OCI-LY3 (cell line): Measurements from ENCODE around the gene FHOD3.

Experiments used
- H2AFZ ChIP-seq: fragments of 200-600, 300-600 bp; shearing (Covaris generic); 2 replicates; pipeline ENCODE4 v1.6.0; 2014; ENCODE audit warnings: antibody characterized with exemption, low read depth, low read length
- H3K27ac ChIP-seq: fragments of 200-600, 300-600 bp; sonication (generic); 2 replicates; pipeline ENCODE4 v1.5.1; 2014; ENCODE audit warnings: mild to moderate bottlenecking, low read length, moderate library complexity, mixed read lengths
- H3K27me3 ChIP-seq: fragments of 200-600, 300-600 bp; sonication (generic); 2 replicates; pipeline ENCODE4 v1.6.1; 2014; ENCODE audit warnings: low read depth, low read length, mixed read lengths
- H3K36me3 ChIP-seq: fragments of 200-600, 300-600 bp; sonication (generic); replicated peaks from 2 replicates; pipeline ENCODE3; 2014; ENCODE audit warnings: low read depth, low read length, mixed read lengths
- H3K4me1 ChIP-seq: fragments of 300-600, 200-600 bp; sonication (generic); 2 replicates; pipeline ENCODE4 v1.6.1; 2014; ENCODE audit warnings: low read length, mixed read lengths
- H3K4me2 ChIP-seq: fragments of 200-600, 300-600 bp; sonication (generic); 2 replicates; pipeline ENCODE4 v1.6.1; 2014; ENCODE audit warnings: low read length, mixed read lengths
- H3K4me3 ChIP-seq: fragments of 300-600, 200-600 bp; sonication (generic); 2 replicates; pipeline ENCODE4 v1.5.1; 2014; ENCODE audit warnings: antibody characterized with exemption, mild to moderate bottlenecking, low read length, moderate library complexity
- H3K79me2 ChIP-seq: fragments of 300-600, 200-600 bp; shearing (Covaris generic); 2 replicates; pipeline ENCODE4 v1.6.1; 2014; ENCODE audit warnings: mild to moderate bottlenecking, low read length, mixed read lengths
- H3K9ac ChIP-seq: fragments of 300-600, 200-600 bp; shearing (Covaris generic); 2 replicates; pipeline ENCODE4 v1.6.0; 2014; ENCODE audit warnings: mild to moderate bottlenecking, low read length, moderate library complexity
- H3K9me3 ChIP-seq: fragments of 200-600, 300-600 bp; shearing (Covaris generic); 2 replicates; pipeline ENCODE4 v1.6.1; 2014; ENCODE audit warnings: low read length, mixed read lengths; ENCODE audit not compliant: insufficient read depth
- H4K20me1 ChIP-seq: fragments of 200-600, 300-600 bp; sonication (generic); 2 replicates; pipeline ENCODE4 v1.6.1; 2016; ENCODE audit warnings: low read length, mixed read lengths; ENCODE audit not compliant: insufficient read depth
- EZH2phosphoT487 ChIP-seq: fragments of 200-600 bp; shearing (Covaris generic); IDR thresholded peaks from 2 replicates; pipeline ENCODE4 v1.6.1; 2018; ENCODE audit warnings: antibody characterized with exemption, mixed run types, low read depth
- TF ChIP-seq, protein P1 (sequence below): fragments of 200-600, 300-600 bp; sonication (generic); IDR thresholded peaks from 2 replicates; pipeline ENCODE4 v1.5.1; 2014; ENCODE audit warnings: antibody characterized with exemption, low read length, low read depth

FHOD3 gene

DNA sequence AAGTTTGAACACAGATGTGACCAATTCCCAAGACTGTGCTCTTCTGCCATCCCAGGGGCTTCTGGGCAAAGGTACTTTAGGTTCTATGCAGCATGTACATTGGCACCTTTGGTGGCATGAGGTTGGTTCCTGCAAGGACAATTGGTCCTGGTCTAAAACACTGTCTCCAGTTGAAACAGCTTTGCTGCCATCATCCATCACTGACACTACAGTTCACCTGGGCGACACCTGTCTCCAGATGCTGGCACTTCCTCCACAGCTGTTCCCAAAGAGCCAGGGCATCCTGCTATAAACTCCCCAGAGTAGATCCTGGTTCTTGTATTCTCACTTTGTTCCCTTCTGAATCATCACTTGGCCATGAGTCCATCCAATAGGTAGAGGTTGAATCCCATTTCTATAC lies 60.6 kb downstream of the FHOD3 start:
- TF ChIP-seq, protein P1, sequence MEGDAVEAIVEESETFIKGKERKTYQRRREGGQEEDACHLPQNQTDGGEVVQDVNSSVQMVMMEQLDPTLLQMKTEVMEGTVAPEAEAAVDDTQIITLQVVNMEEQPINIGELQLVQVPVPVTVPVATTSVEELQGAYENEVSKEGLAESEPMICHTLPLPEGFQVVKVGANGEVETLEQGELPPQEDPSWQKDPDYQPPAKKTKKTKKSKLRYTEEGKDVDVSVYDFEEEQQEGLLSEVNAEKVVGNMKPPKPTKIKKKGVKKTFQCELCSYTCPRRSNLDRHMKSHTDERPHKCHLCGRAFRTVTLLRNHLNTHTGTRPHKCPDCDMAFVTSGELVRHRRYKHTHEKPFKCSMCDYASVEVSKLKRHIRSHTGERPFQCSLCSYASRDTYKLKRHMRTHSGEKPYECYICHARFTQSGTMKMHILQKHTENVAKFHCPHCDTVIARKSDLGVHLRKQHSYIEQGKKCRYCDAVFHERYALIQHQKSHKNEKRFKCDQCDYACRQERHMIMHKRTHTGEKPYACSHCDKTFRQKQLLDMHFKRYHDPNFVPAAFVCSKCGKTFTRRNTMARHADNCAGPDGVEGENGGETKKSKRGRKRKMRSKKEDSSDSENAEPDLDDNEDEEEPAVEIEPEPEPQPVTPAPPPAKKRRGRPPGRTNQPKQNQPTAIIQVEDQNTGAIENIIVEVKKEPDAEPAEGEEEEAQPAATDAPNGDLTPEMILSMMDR, result no peak
- no peak for TF ChIP-seq EZH2phosphoT487
- Histone ChIP-seq H3K79me2 (no peaks in the 10 kb centered on the region), H3K9me3 (no peaks in the 10 kb centered on the region), H4K20me1 (no peaks in the 10 kb centered on the region), H3K4me1 (no peaks in the 10 kb centered on the region), H3K36me3 (no peaks in the 10 kb centered on the region), H3K27ac (no peak overlapping the region), H3K4me3 (no peak overlapping the region), H3K4me2 (no peak overlapping the region), H3K9ac (no peak overlapping the region), H3K27me3 (peaks cover 16% of the 10 kb centered on the region; the same call in 1 of the 2 replicates), H2AFZ (no peak overlapping the region)

DNA sequence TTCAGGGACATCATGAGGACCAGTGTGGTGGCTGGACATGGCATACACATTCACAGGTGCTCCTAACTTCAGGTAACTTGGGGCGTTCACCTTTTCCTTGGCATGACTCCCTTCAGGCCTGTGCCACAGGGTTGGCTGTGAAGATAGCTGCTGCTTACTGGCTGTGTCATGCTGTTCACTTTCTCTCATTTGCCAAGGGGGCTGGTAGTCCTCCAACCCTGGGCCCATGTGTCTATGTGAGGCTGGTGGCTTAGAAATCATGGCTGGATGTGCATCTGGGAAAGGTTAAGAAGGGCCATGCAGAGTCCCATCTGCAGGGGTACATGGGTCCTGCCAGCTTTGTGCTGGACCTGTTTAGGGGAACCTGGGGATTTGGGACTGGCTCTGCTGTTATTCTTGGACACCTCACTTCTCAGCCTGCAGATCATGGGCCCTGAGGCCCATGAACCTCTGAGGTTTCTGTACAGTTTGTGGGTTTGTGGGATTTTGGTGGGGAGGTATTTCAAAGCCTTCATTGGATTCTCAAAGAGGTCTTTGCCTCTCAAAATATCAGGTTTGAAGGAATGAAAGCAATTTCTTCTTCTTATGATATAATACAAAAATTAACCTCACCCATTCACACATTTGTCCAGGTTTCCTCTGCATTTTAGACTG lies 62.9 kb downstream of the FHOD3 start:
- Histone ChIP-seq H3K4me1 (no peaks in the 10 kb centered on the region), H3K9me3 (no peaks in the 10 kb centered on the region), H3K36me3 (no peaks in the 10 kb centered on the region), H3K27me3 (peaks cover 15% of the 10 kb centered on the region; the same call in 1 of the 2 replicates), H3K4me2 (no peak overlapping the region), H3K27ac (no peak overlapping the region), H2AFZ (no peak overlapping the region), H4K20me1 (no peaks in the 10 kb centered on the region), H3K9ac (no peak overlapping the region), H3K4me3 (no peak overlapping the region), H3K79me2 (no peaks in the 10 kb centered on the region)
- TF ChIP-seq EZH2phosphoT487, result no peak

GRCh38 chr18:36364911-36365624 lies 67.6 kb downstream of the FHOD3 start:
- Histone ChIP-seq H3K4me2 (no peak overlapping the region), H4K20me1 (no peaks in the 10 kb centered on the region), H3K36me3 (no peaks in the 10 kb centered on the region), H3K79me2 (no peaks in the 10 kb centered on the region), H2AFZ (no peak overlapping the region), H3K9ac (no peak overlapping the region), H3K27ac (no peak overlapping the region), H3K4me3 (no peak overlapping the region), H3K4me1 (no peaks in the 10 kb centered on the region), H3K27me3 (peaks cover 12% of the 10 kb centered on the region; the same call in 1 of the 2 replicates), H3K9me3 (no peaks in the 10 kb centered on the region)
- TF ChIP-seq, protein P1, result no peak
- TF ChIP-seq EZH2phosphoT487, result no peak

DNA sequence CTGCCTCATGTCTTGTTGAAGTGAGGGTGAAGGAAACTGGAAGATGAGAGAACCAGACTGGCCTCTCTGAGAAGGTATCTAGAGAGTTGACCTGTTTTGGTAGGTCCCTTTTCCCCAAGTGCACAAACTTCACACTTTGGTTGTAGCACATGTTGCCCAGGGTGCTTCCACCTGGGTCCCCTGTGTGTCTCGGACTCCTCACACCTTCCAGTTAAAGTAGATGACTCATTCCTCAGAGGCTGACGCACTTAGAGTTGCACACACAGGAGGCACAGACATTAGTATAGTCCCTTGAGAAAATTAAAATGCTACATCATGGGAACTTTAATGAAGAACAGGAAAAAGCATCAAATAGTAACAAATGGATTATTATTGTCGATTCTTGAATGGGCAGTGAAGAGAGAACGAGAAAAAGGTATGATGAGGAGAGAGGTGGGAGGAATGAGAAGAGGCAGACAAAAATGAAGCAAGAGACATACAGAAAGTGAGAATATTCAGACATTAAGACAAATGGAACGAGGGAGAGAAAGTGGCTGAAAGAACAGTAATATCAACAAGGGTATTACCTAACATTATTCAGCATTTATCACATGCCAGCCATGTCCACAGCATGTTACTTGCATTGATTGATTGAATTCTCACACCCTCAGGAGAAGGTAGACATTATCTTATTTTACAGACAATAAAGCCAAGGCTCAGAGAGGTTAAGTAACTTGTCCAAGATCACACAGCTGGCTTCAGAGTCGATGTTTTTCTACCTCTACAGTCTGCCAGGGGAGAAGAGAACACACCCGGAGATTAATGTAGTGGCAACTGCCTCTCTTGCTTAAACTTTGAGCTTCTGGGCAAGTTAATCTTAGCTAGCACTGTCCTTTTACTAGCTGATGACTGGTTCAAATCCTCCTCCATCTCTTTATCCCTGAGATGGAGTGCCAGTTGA lies 68.6 kb downstream of the FHOD3 start:
- Histone ChIP-seq H3K4me3 (no peak overlapping the region), H3K79me2 (no peaks in the 10 kb centered on the region), H3K27me3 (peaks cover 15% of the 10 kb centered on the region; the same call in 1 of the 2 replicates), H3K27ac (no peak overlapping the region), H3K4me2 (no peak overlapping the region), H3K36me3 (no peaks in the 10 kb centered on the region), H2AFZ (no peak overlapping the region), H3K9ac (no peak overlapping the region), H3K9me3 (no peaks in the 10 kb centered on the region), H3K4me1 (no peaks in the 10 kb centered on the region), H4K20me1 (no peaks in the 10 kb centered on the region)
- TF ChIP-seq, protein P1, result no peak
